Keratinocyte (primary cell): ENCODE measurements around the gene RNF123. TPM values are rescaled to one million over a fixed set of nuclear protein-coding genes. Genes with fewer than 3 reads are reported as not detected.

Experiments
- DNase-seq: peaks from one replicate; pipeline ENCODE4 v3.0.0-alpha.2; 2011; ENCODE audit warnings: low read depth, missing footprints, low spot score
- FAIRE-seq: peaks from 2 replicates; lab custom pipeline; 2011; peaks lifted over from hg19 to GRCh38; lab: Jason Lieb, UNC
- H2AFZ ChIP-seq: 2 replicates; pipeline ENCODE4 v1.6.0; 2012; ENCODE audit warnings: low read length, control low read depth, inconsistent platforms; ENCODE audit not compliant: control insufficient read depth
- H3K27ac ChIP-seq: 2 replicates; pipeline ENCODE4 v1.5.1; 2011; ENCODE audit warnings: low read length; ENCODE audit not compliant: control insufficient read depth, insufficient read depth
- H3K27me3 ChIP-seq: 3 replicates; pipeline ENCODE4 v1.6.0; 2011; ENCODE audit warnings: low read length; ENCODE audit not compliant: control insufficient read depth, insufficient read depth; ENCODE audit errors: extremely low read depth
- H3K36me3 ChIP-seq, 2 experiments: 2 replicates in 1 of 2; 3 replicates in 1 of 2; pipeline ENCODE4 v1.5.1; 2011; ENCODE audit warnings: low read length in 2 of 2, mild to moderate bottlenecking in 1 of 2; ENCODE audit not compliant: control insufficient read depth in 2 of 2, insufficient read depth in 2 of 2; ENCODE audit errors: extremely low read depth in 1 of 2
- H3K4me1 ChIP-seq: 3 replicates; pipeline ENCODE4 v1.5.1; 2011; ENCODE audit warnings: low read length; ENCODE audit not compliant: control insufficient read depth, insufficient read depth; ENCODE audit errors: extremely low read depth
- H3K4me2 ChIP-seq: 3 replicates; pipeline ENCODE4 v1.6.0; 2011; ENCODE audit warnings: low read depth, low read length; ENCODE audit not compliant: control insufficient read depth, insufficient read depth; ENCODE audit errors: extremely low read depth
- H3K4me3 ChIP-seq, 3 experiments: fragments of 200-600 bp in 1 of 3; sonication (generic) in 1 of 3; 2 replicates in 2 of 3; 3 replicates in 1 of 3; pipeline ENCODE4 v1.5.1; 2011 to 2016; ENCODE audit warnings: low read length in 3 of 3, mild to moderate bottlenecking in 3 of 3, control low read depth in 2 of 3, inconsistent platforms in 1 of 3, low read depth in 1 of 3, mixed read lengths in 1 of 3, mixed run types in 1 of 3, moderate library complexity in 1 of 3; ENCODE audit not compliant: control insufficient read depth in 2 of 3, insufficient read depth in 2 of 3; ENCODE audit errors: extremely low read depth in 1 of 3
- H3K79me2 ChIP-seq: 2 replicates; pipeline ENCODE4 v1.6.0; 2012; ENCODE audit warnings: low read length; ENCODE audit not compliant: control insufficient read depth, insufficient read depth
- H3K9ac ChIP-seq: 3 replicates; pipeline ENCODE4 v1.6.0; 2011; ENCODE audit warnings: low read length; ENCODE audit not compliant: control insufficient read depth, insufficient read depth; ENCODE audit errors: extremely low read depth
- H3K9me1 ChIP-seq: 3 replicates; pipeline ENCODE4 v1.6.0; 2011; ENCODE audit warnings: low read length; ENCODE audit not compliant: control insufficient read depth, insufficient read depth; ENCODE audit errors: extremely low read depth
- H3K9me3 ChIP-seq: 2 replicates; pipeline ENCODE4 v1.5.1; 2012; ENCODE audit warnings: low read depth, low read length; ENCODE audit not compliant: control insufficient read depth
- H4K20me1 ChIP-seq: 3 replicates; pipeline ENCODE4 v1.6.0; 2011; ENCODE audit warnings: low read length; ENCODE audit not compliant: control insufficient read depth, insufficient read depth; ENCODE audit errors: extremely low read depth
- EZH2 ChIP-seq: IDR thresholded peaks from one replicate; pipeline ENCODE4 v1.6.1; 2012; ENCODE audit warnings: inconsistent platforms, mild to moderate bottlenecking, low read length, moderate library complexity
- dilution Hi-C: fragments of 300-500 bp; cut with MboI; formaldehyde crosslinking; loops from one replicate; pipeline ENCODE4 v1.7.0; 2020; ENCODE audit warnings: low sequenced_read_pairs; ENCODE audit not compliant: extremely low pct_ligation_motif_present
- polyA plus RNA-seq, 5 experiments: library from polyadenylated mRNA; depleted of rRNA in 3 of 5; stranded (reverse) in 3 of 5; stranded (forward) in 1 of 5; unstranded in 1 of 5; fragments of >200 nt; gene quantifications; 1 replicate in 1 of 5; 2 replicates in 3 of 5; 3 replicates in 1 of 5; pipeline versions ENCODE4 v1.2.1 to v1.2.3, GENCODE V29; 2011 to 2012; ENCODE audit warnings: missing spikeins in 2 of 5, low read depth in 1 of 5, low replicate concordance in 1 of 5
- TF ChIP-seq, protein P1 (sequence below), 3 experiments: IDR thresholded peaks in 1 of 3; conservative IDR thresholded peaks in 1 of 3; optimal IDR thresholded peaks in 1 of 3; 2 replicates in 2 of 3; 3 replicates in 1 of 3; pipeline versions ENCODE3 to v1.5.1; 2011; ENCODE audit warnings: low read length in 3 of 3, mild to moderate bottlenecking in 3 of 3, moderate library complexity in 2 of 3, control low read depth in 1 of 3, inconsistent platforms in 1 of 3; ENCODE audit not compliant: insufficient read depth in 2 of 3; ENCODE audit errors: extremely low read depth in 1 of 3

RNF123 gene
- polyA plus RNA-seq, 1 donor (not counting 4 experiments of a cell fraction or from before 2014, with no cell fraction given): 18.1 TPM

DNA sequence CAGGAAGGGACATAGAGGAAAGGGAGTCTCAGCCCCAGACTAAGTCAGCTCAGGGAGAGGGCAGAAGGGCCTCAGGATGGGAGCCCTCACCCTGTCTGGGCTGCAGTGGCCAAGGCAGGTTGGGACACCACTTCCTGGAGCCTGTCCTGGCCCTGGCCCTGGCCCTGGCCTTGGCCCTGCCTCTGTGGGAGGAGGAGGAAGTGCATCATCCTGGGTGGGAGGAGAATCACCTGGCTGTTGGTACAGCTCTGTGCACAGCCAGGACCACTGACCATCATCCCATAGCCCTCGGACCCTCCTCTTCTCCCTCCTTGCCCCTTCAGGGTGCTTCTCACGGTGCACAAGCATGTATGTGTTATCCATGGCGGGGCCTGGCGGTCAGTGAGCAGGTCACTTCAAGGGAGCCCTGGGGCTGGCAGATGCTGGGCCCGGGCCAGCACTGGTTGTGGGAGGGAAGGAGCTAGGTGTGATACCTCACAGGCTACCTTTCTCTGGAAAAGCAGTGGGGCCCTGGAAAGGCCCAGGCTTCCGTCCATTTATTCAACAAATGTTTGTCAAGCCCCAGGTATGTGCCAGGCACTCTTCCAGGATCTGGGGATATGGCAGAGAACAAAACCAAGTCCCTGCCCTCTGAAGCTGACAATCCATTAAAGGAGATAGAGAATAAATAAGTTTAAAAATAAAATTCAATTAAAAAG, 23.4 kb upstream of the RNF123 start:
- Histone ChIP-seq H3K79me2 (no peaks in the 10 kb centered on the region), H3K27me3 (peaks cover 5% of the 10 kb centered on the region), H3K9me1 (no peaks in the 10 kb centered on the region), H2AFZ (no peak overlapping the region), H3K9ac (no peak overlapping the region), H3K36me3 (no peaks in the 10 kb centered on the region), H3K4me3 (no peak overlapping the region), H4K20me1 (no peaks in the 10 kb centered on the region), H3K4me1 (peaks cover 10% of the 10 kb centered on the region), H3K9me3 (no peaks in the 10 kb centered on the region), H3K27ac (no peak overlapping the region), H3K4me2 (no peak overlapping the region)
- TF ChIP-seq, protein P1, sequence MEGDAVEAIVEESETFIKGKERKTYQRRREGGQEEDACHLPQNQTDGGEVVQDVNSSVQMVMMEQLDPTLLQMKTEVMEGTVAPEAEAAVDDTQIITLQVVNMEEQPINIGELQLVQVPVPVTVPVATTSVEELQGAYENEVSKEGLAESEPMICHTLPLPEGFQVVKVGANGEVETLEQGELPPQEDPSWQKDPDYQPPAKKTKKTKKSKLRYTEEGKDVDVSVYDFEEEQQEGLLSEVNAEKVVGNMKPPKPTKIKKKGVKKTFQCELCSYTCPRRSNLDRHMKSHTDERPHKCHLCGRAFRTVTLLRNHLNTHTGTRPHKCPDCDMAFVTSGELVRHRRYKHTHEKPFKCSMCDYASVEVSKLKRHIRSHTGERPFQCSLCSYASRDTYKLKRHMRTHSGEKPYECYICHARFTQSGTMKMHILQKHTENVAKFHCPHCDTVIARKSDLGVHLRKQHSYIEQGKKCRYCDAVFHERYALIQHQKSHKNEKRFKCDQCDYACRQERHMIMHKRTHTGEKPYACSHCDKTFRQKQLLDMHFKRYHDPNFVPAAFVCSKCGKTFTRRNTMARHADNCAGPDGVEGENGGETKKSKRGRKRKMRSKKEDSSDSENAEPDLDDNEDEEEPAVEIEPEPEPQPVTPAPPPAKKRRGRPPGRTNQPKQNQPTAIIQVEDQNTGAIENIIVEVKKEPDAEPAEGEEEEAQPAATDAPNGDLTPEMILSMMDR (optimal IDR thresholded peaks at IDR 0.05 in 1 of 3, IDR thresholded peaks at IDR 0.05 in 1 of 3, conservative IDR thresholded peaks at IDR 0.05 in 1 of 3; ENCODE audit: extremely low read depth in 1 of 3, insufficient read depth in 2 of 3, low read length in 3 of 3): no peak
- TF ChIP-seq EZH2: no peak
- DNase-seq (no peak), FAIRE-seq (no peak)
- dilution Hi-C loops: loop anchor here (25.0 kb wide), 1 partner anchor 104 kb away; the partner anchor contains the start of gene BSN

- no peak overlapping the region for H2AFZ ChIP-seq
- no peak for TF ChIP-seq EZH2
- TF ChIP-seq, protein P1 (optimal IDR thresholded peaks at IDR 0.05 in 1 of 3, IDR thresholded peaks at IDR 0.05 in 1 of 3, conservative IDR thresholded peaks at IDR 0.05 in 1 of 3; ENCODE audit: extremely low read depth in 1 of 3, insufficient read depth in 2 of 3, low read length in 3 of 3): no peak
- no peak overlapping the region for H3K4me3 ChIP-seq
- H3K27me3 ChIP-seq: peaks cover 5% of the 10 kb centered on the region
- H3K9me1 ChIP-seq: no peaks in the 10 kb centered on the region
- no peak overlapping the region for H3K27ac ChIP-seq
- H3K36me3 ChIP-seq: no peaks in the 10 kb centered on the region
- no peak overlapping the region for H3K4me2 ChIP-seq
- dilution Hi-C loops: loop anchor here (25.0 kb wide), 1 partner anchor 104 kb away; the partner anchor contains the start of gene BSN
- no peak overlapping the region for H3K9ac ChIP-seq
- H3K4me1 ChIP-seq: peaks cover 10% of the 10 kb centered on the region
- no peak for DNase-seq
- FAIRE-seq: no peak
- H4K20me1 ChIP-seq: no peaks in the 10 kb centered on the region
- no peaks in the 10 kb centered on the region for H3K9me3 ChIP-seq
- H3K79me2 ChIP-seq: no peaks in the 10 kb centered on the region
These were observed 22.8 kb upstream of the RNF123 start for GRCh38 chr3:49666592-49666991.
